ENCODE data around the gene LARGE1.

Gene LARGE1

GRCh38 chr22:33828302-33828701, 92.0 kb downstream of the LARGE1 start:
- no peak overlapping the region for H3K4me2 ChIP-seq (ENCODE audit: low read length)
- peaks cover 10% of the 10 kb centered on the region for H3K4me1 ChIP-seq (ENCODE audit: control insufficient read depth, low read depth, low read length)
- H4K5ac ChIP-seq (ENCODE audit: low read length), result no peak overlapping the region
- no peak overlapping the region for H2BK15ac ChIP-seq (replicated peaks; ENCODE audit: low read depth)
- H2BK120ac ChIP-seq (ENCODE audit: low read depth, low read length), result no peak overlapping the region
- no peak overlapping the region for H4K8ac ChIP-seq (ENCODE audit: low read depth, low read length)
- peaks cover 13% of the 10 kb centered on the region for H3K79me2 ChIP-seq (ENCODE audit: control insufficient read depth, insufficient read depth, low read length)
- no peak overlapping the region for H2BK5ac ChIP-seq (ENCODE audit: low read length)
- no peak overlapping the region for H3K4me3 ChIP-seq (ENCODE audit: low read length)
- no peak overlapping the region for H3K4ac ChIP-seq (ENCODE audit: low read depth, low read length)
- no peaks in the 10 kb centered on the region for H3K36me3 ChIP-seq (ENCODE audit: control insufficient read depth, insufficient read depth, low read length)
- no peak overlapping the region for H3K23ac ChIP-seq (ENCODE audit: low read length)
- no peak overlapping the region for H2AK5ac ChIP-seq (ENCODE audit: low read length)
- no peak overlapping the region for H3K27ac ChIP-seq (ENCODE audit: low read depth, low read length)
- WGBS (ENCODE audit: extremely low coverage, insufficient coverage, low lambda C conversion rate), result no CpG with 5 or more reads among the region's 3 CpGs
- no peak for DNase-seq
- no peaks in the 10 kb centered on the region for H3K27me3 ChIP-seq (ENCODE audit: insufficient read depth, low read length, poor library complexity)
- H3K9ac ChIP-seq (ENCODE audit: low read length), result no peak overlapping the region
- H3K56ac ChIP-seq (ENCODE audit: low read length), result no peak overlapping the region
- no peak overlapping the region for H3K18ac ChIP-seq (ENCODE audit: low read length)
- H3K79me1 ChIP-seq (ENCODE audit: low read length), result peaks cover 2% of the 10 kb centered on the region

GRCh38 chr22:33825761-33826160, 94.5 kb downstream of the LARGE1 start:
- no peak overlapping the region for H4K8ac ChIP-seq (ENCODE audit: low read depth, low read length)
- H3K18ac ChIP-seq (ENCODE audit: low read length), result no peak overlapping the region
- H3K36me3 ChIP-seq (ENCODE audit: control insufficient read depth, insufficient read depth, low read length), result no peaks in the 10 kb centered on the region
- H2AK5ac ChIP-seq (ENCODE audit: low read length), result no peak overlapping the region
- no peak overlapping the region for H4K5ac ChIP-seq (ENCODE audit: low read length)
- H3K27me3 ChIP-seq (ENCODE audit: insufficient read depth, low read length, poor library complexity), result no peaks in the 10 kb centered on the region
- no peak overlapping the region for H3K9ac ChIP-seq (ENCODE audit: low read length)
- H3K4me2 ChIP-seq (ENCODE audit: low read length), result no peak overlapping the region
- H2BK120ac ChIP-seq (ENCODE audit: low read depth, low read length), result no peak overlapping the region
- peaks cover 6% of the 10 kb centered on the region for H3K4me1 ChIP-seq (ENCODE audit: control insufficient read depth, low read depth, low read length)
- no peak overlapping the region for H2BK15ac ChIP-seq (replicated peaks; ENCODE audit: low read depth)
- H3K4ac ChIP-seq (ENCODE audit: low read depth, low read length), result no peak overlapping the region
- no peak overlapping the region for H3K4me3 ChIP-seq (ENCODE audit: low read length)
- H3K23ac ChIP-seq (ENCODE audit: low read length), result no peak overlapping the region
- WGBS (ENCODE audit: extremely low coverage, insufficient coverage, low lambda C conversion rate), result no CpG with 5 or more reads among the region's 5 CpGs
- H3K27ac ChIP-seq (ENCODE audit: low read depth, low read length), result no peak overlapping the region
- DNase-seq, result no peak
- H2BK5ac ChIP-seq (ENCODE audit: low read length), result no peak overlapping the region
- peaks cover 21% of the 10 kb centered on the region for H3K79me2 ChIP-seq (ENCODE audit: control insufficient read depth, insufficient read depth, low read length)
- H3K56ac ChIP-seq (ENCODE audit: low read length), result no peak overlapping the region
- H3K79me1 ChIP-seq (ENCODE audit: low read length), result peaks cover 2% of the 10 kb centered on the region

GRCh38 chr22:33823552-33823951, 96.7 kb downstream of the LARGE1 start:
- no peak overlapping the region for H3K9ac ChIP-seq (ENCODE audit: low read length)

GRCh38 chr22:33821290-33821689, 99.0 kb downstream of the LARGE1 start:
- no peak overlapping the region for H3K27ac ChIP-seq (ENCODE audit: low read depth, low read length)
- H2AK5ac ChIP-seq (ENCODE audit: low read length), result no peak overlapping the region
- H2BK120ac ChIP-seq (ENCODE audit: low read depth, low read length), result no peak overlapping the region
- H2BK5ac ChIP-seq (ENCODE audit: low read length), result no peak overlapping the region
- DNase-seq, result no peak
- H3K4ac ChIP-seq (ENCODE audit: low read depth, low read length), result no peak overlapping the region
- H3K56ac ChIP-seq (ENCODE audit: low read length), result no peak overlapping the region
- H3K79me1 ChIP-seq (ENCODE audit: low read length), result peaks cover 6% of the 10 kb centered on the region
- no peak overlapping the region for H4K5ac ChIP-seq (ENCODE audit: low read length)
- H3K79me2 ChIP-seq (ENCODE audit: control insufficient read depth, insufficient read depth, low read length), result peaks cover 25% of the 10 kb centered on the region
- no peak overlapping the region for H2BK15ac ChIP-seq (replicated peaks; ENCODE audit: low read depth)
- no peaks in the 10 kb centered on the region for H3K27me3 ChIP-seq (ENCODE audit: insufficient read depth, low read length, poor library complexity)
- H3K4me1 ChIP-seq (ENCODE audit: control insufficient read depth, low read depth, low read length), result peaks cover 3% of the 10 kb centered on the region
- no peak overlapping the region for H3K18ac ChIP-seq (ENCODE audit: low read length)
- no peak overlapping the region for H3K4me2 ChIP-seq (ENCODE audit: low read length)
- H3K23ac ChIP-seq (ENCODE audit: low read length), result no peak overlapping the region
- no peak overlapping the region for H3K9ac ChIP-seq (ENCODE audit: low read length)
- WGBS (ENCODE audit: extremely low coverage, insufficient coverage, low lambda C conversion rate), result no CpG with 5 or more reads among the region's 4 CpGs
- H3K36me3 ChIP-seq (ENCODE audit: control insufficient read depth, insufficient read depth, low read length), result no peaks in the 10 kb centered on the region
- H3K4me3 ChIP-seq (ENCODE audit: low read length), result no peak overlapping the region
- no peak overlapping the region for H4K8ac ChIP-seq (ENCODE audit: low read depth, low read length)

More at GRCh38 chr22:33823552-33823951, 96.7 kb downstream of the LARGE1 start:
- H3K4me1 ChIP-seq (ENCODE audit: control insufficient read depth, low read depth, low read length), result peaks cover 3% of the 10 kb centered on the region
- no CpG with 5 or more reads among the region's 8 CpGs for WGBS (ENCODE audit: extremely low coverage, insufficient coverage, low lambda C conversion rate)
- no peak overlapping the region for H3K18ac ChIP-seq (ENCODE audit: low read length)
- no peak overlapping the region for H4K5ac ChIP-seq (ENCODE audit: low read length)
- no peak overlapping the region for H2BK15ac ChIP-seq (replicated peaks; ENCODE audit: low read depth)
- H4K8ac ChIP-seq (ENCODE audit: low read depth, low read length), result no peak overlapping the region
- H3K56ac ChIP-seq (ENCODE audit: low read length), result no peak overlapping the region
- H2BK120ac ChIP-seq (ENCODE audit: low read depth, low read length), result no peak overlapping the region
- DNase-seq, result no peak
- no peaks in the 10 kb centered on the region for H3K36me3 ChIP-seq (ENCODE audit: control insufficient read depth, insufficient read depth, low read length)
- H2BK5ac ChIP-seq (ENCODE audit: low read length), result no peak overlapping the region
- H2AK5ac ChIP-seq (ENCODE audit: low read length), result no peak overlapping the region
- H3K79me1 ChIP-seq (ENCODE audit: low read length), result peaks cover 4% of the 10 kb centered on the region
- H3K4me3 ChIP-seq (ENCODE audit: low read length), result no peak overlapping the region
- no peaks in the 10 kb centered on the region for H3K27me3 ChIP-seq (ENCODE audit: insufficient read depth, low read length, poor library complexity)
- no peak overlapping the region for H3K4ac ChIP-seq (ENCODE audit: low read depth, low read length)
- H3K27ac ChIP-seq (ENCODE audit: low read depth, low read length), result no peak overlapping the region
- H3K4me2 ChIP-seq (ENCODE audit: low read length), result no peak overlapping the region
- peaks cover 25% of the 10 kb centered on the region for H3K79me2 ChIP-seq (ENCODE audit: control insufficient read depth, insufficient read depth, low read length)
- no peak overlapping the region for H3K23ac ChIP-seq (ENCODE audit: low read length)

- no CpG with 5 or more reads among the region's 3 CpGs for WGBS (ENCODE audit: extremely low coverage, insufficient coverage, low lambda C conversion rate)
- Histone ChIP-seq H3K27me3 (ENCODE audit: insufficient read depth, low read length, poor library complexity) (no peaks in the 10 kb centered on the region), H3K4me1 (ENCODE audit: control insufficient read depth, low read depth, low read length) (no peaks in the 10 kb centered on the region), H3K4me3 (ENCODE audit: low read length) (no peak overlapping the region), H2BK15ac (replicated peaks; ENCODE audit: low read depth) (no peak overlapping the region), H3K4ac (ENCODE audit: low read depth, low read length) (no peak overlapping the region), H3K79me1 (ENCODE audit: low read length) (peaks cover 8% of the 10 kb centered on the region), H3K27ac (ENCODE audit: low read depth, low read length) (no peak overlapping the region), H2AK5ac (ENCODE audit: low read length) (no peak overlapping the region), H2BK120ac (ENCODE audit: low read depth, low read length) (no peak overlapping the region), H3K36me3 (ENCODE audit: control insufficient read depth, insufficient read depth, low read length) (no peaks in the 10 kb centered on the region), H4K5ac (ENCODE audit: low read length) (no peak overlapping the region), H3K18ac (ENCODE audit: low read length) (no peak overlapping the region), H3K23ac (ENCODE audit: low read length) (no peak overlapping the region), H3K79me2 (ENCODE audit: control insufficient read depth, insufficient read depth, low read length) (peaks cover 24% of the 10 kb centered on the region), H2BK5ac (ENCODE audit: low read length) (no peak overlapping the region), H4K8ac (ENCODE audit: low read depth, low read length) (no peak overlapping the region), H3K4me2 (ENCODE audit: low read length) (no peak overlapping the region), H3K56ac (ENCODE audit: low read length) (no peak overlapping the region), H3K9ac (ENCODE audit: low read length) (no peak overlapping the region)
- peak; percentile 46 for DNase-seq
Measured at GRCh38 chr22:33819743-33820142, 100.5 kb downstream of the LARGE1 start.

GRCh38 chr22:33817512-33818127, 102.7 kb downstream of the LARGE1 start:
- H3K4me3 ChIP-seq (ENCODE audit: low read length), result no peak overlapping the region
- H3K4me1 ChIP-seq (ENCODE audit: control insufficient read depth, low read depth, low read length), result no peaks in the 10 kb centered on the region
- H3K56ac ChIP-seq (ENCODE audit: low read length), result no peak overlapping the region
- H3K27ac ChIP-seq (ENCODE audit: low read depth, low read length), result no peak overlapping the region
- DNase-seq, result no peak
- peaks cover 20% of the 10 kb centered on the region for H3K79me2 ChIP-seq (ENCODE audit: control insufficient read depth, insufficient read depth, low read length)
- no peak overlapping the region for H3K4ac ChIP-seq (ENCODE audit: low read depth, low read length)
- no peak overlapping the region for H4K5ac ChIP-seq (ENCODE audit: low read length)
- no peaks in the 10 kb centered on the region for H3K36me3 ChIP-seq (ENCODE audit: control insufficient read depth, insufficient read depth, low read length)
- no peak overlapping the region for H3K4me2 ChIP-seq (ENCODE audit: low read length)
- no peak overlapping the region for H3K18ac ChIP-seq (ENCODE audit: low read length)
- H3K27me3 ChIP-seq (ENCODE audit: insufficient read depth, low read length, poor library complexity), result no peaks in the 10 kb centered on the region
- H3K23ac ChIP-seq (ENCODE audit: low read length), result no peak overlapping the region
- no peak overlapping the region for H2BK15ac ChIP-seq (replicated peaks; ENCODE audit: low read depth)
- peaks cover 9% of the 10 kb centered on the region for H3K79me1 ChIP-seq (ENCODE audit: low read length)
- H3K9ac ChIP-seq (ENCODE audit: low read length), result no peak overlapping the region
- H2BK120ac ChIP-seq (ENCODE audit: low read depth, low read length), result no peak overlapping the region
- WGBS (ENCODE audit: extremely low coverage, insufficient coverage, low lambda C conversion rate), result no CpG with 5 or more reads among the region's 4 CpGs
- no peak overlapping the region for H2BK5ac ChIP-seq (ENCODE audit: low read length)
- H4K8ac ChIP-seq (ENCODE audit: low read depth, low read length), result no peak overlapping the region
- H2AK5ac ChIP-seq (ENCODE audit: low read length), result no peak overlapping the region
